GM18502 (cell line): Measurements from ENCODE around the gene ZNF146.
"Not testable (repeated sequence)": the region's sequence is repeated elsewhere in the genome, so short reads cannot be mapped to it uniquely, and the experiment has no call there.

Source experiments
- ATAC-seq: cut with Tn5 transposase; IDR thresholded peaks from one replicate; pipeline ENCODE4 v1.9.1; 2021; ENCODE audit warnings: mild to moderate bottlenecking; ENCODE audit not compliant: unreplicated experiment, poor library complexity

ZNF146 gene

GRCh38 chr19:36214386-36215275 lies at the start of gene ZNF146, which contains the start of gene ZNF565:
Gene ZNF146 (plus strand): TSS chr19:36215106. CDS start chr19:36236441, 21,335 bp downstream.
Gene ZNF565 (minus strand): TSS chr19:36214665. CDS start chr19:36201985, 12,680 bp downstream.
- ATAC-seq: peak; percentile 93

- no peak for ATAC-seq
These were observed 45.7 kb upstream of the ZNF146 start for GRCh38 chr19:36169084-36169760.

- no peak for ATAC-seq
These were observed 42.1 kb upstream of the ZNF146 start for GRCh38 chr19:36172852-36173251.

GRCh38 chr19:36173846-36174245 lies 41.1 kb upstream of the ZNF146 start:
- not testable (repeated sequence) for ATAC-seq

GRCh38 chr19:36179077-36179476 lies 35.8 kb upstream of the ZNF146 start:
- ATAC-seq: not testable (repeated sequence)

GRCh38 chr19:36182612-36183244 lies 32.2 kb upstream of the ZNF146 start:
- ATAC-seq: no peak

- no peak for ATAC-seq
These were observed 31.7 kb upstream of the ZNF146 start for GRCh38 chr19:36183245-36183628.

- not testable (repeated sequence) for ATAC-seq
These were observed 28.2 kb upstream of the ZNF146 start for GRCh38 chr19:36186722-36187121.

GRCh38 chr19:36196249-36196648 lies 18.7 kb upstream of the ZNF146 start:
- ATAC-seq: no peak

- ATAC-seq: no peak
These were observed 16.8 kb upstream of the ZNF146 start for GRCh38 chr19:36198119-36198518.

- no peak for ATAC-seq
These were observed 13.2 kb upstream of the ZNF146 start for GRCh38 chr19:36201684-36202083.

GRCh38 chr19:36203293-36203692 lies 11.6 kb upstream of the ZNF146 start:
- ATAC-seq: no peak

- peak; percentile 65 for ATAC-seq
These were observed 7.2 kb upstream of the ZNF146 start for GRCh38 chr19:36207605-36208252.

GRCh38 chr19:36209372-36209771 lies 5.5 kb upstream of the ZNF146 start:
- no peak for ATAC-seq

GRCh38 chr19:36210497-36210896 lies 4.4 kb upstream of the ZNF146 start:
- no peak for ATAC-seq

- ATAC-seq: no peak
These were observed 2.0 kb upstream of the ZNF146 start for GRCh38 chr19:36212895-36213294.

- ATAC-seq: no peak
These were observed 594 bp downstream of the ZNF146 start for GRCh38 chr19:36215276-36216123.

GRCh38 chr19:36221474-36221873 lies 6.6 kb downstream of the ZNF146 start:
- ATAC-seq: no peak

- no peak for ATAC-seq
These were observed 7.6 kb downstream of the ZNF146 start for GRCh38 chr19:36222503-36222902.
